Activated naive CD8-positive, alpha-beta T cell (primary cell): ENCODE data around the gene RASD1.

Source experiments
- H3K27ac Mint-ChIP-seq: one replicate; pipeline ENCODE4 v1.8.0; 2021; ENCODE audit warnings: mixed read lengths
- H3K27me3 Mint-ChIP-seq: one replicate; pipeline ENCODE4 v1.8.0; 2021; ENCODE audit warnings: mixed read lengths
- H3K36me3 Mint-ChIP-seq: one replicate; pipeline ENCODE4 v1.8.0; 2021; ENCODE audit warnings: mixed read lengths
- H3K4me1 Mint-ChIP-seq: one replicate; pipeline ENCODE4 v1.8.0; 2021; ENCODE audit warnings: low read depth, mixed read lengths
- H3K4me3 Mint-ChIP-seq: one replicate; pipeline ENCODE4 v1.8.0; 2021; ENCODE audit warnings: mild to moderate bottlenecking, mixed read lengths
- H3K9me3 Mint-ChIP-seq: one replicate; pipeline ENCODE4 v1.8.0; 2021; ENCODE audit warnings: low read depth, mixed read lengths

Gene RASD1

GRCh38 chr17:17518014-17518413, 21.8 kb upstream of the RASD1 start:
- Mint-ChIP-seq H3K27me3 (no peaks in the 10 kb centered on the region), H3K36me3 (no peaks in the 10 kb centered on the region), H3K27ac (no peak overlapping the region), H3K4me1 (no peaks in the 10 kb centered on the region), H3K9me3 (no peaks in the 10 kb centered on the region), H3K4me3 (no peak overlapping the region)

- Mint-ChIP-seq H3K9me3 (no peaks in the 10 kb centered on the region), H3K36me3 (no peaks in the 10 kb centered on the region), H3K27me3 (no peaks in the 10 kb centered on the region), H3K4me1 (no peaks in the 10 kb centered on the region), H3K27ac (no peak overlapping the region), H3K4me3 (no peak overlapping the region)
Observed at GRCh38 chr17:17516941-17517720, 20.9 kb upstream of the RASD1 start.

- no peak overlapping the region for H3K27ac Mint-ChIP-seq
- no peaks in the 10 kb centered on the region for H3K36me3 Mint-ChIP-seq
- H3K4me3 Mint-ChIP-seq, result no peak overlapping the region
- H3K9me3 Mint-ChIP-seq, result no peaks in the 10 kb centered on the region
- no peaks in the 10 kb centered on the region for H3K27me3 Mint-ChIP-seq
- no peaks in the 10 kb centered on the region for H3K4me1 Mint-ChIP-seq
Observed at GRCh38 chr17:17515934-17516930, 20.0 kb upstream of the RASD1 start.

- H3K36me3 Mint-ChIP-seq, result no peaks in the 10 kb centered on the region
- no peaks in the 10 kb centered on the region for H3K9me3 Mint-ChIP-seq
- H3K4me1 Mint-ChIP-seq, result no peaks in the 10 kb centered on the region
- H3K27me3 Mint-ChIP-seq, result no peaks in the 10 kb centered on the region
- no peak overlapping the region for H3K4me3 Mint-ChIP-seq
- H3K27ac Mint-ChIP-seq, result no peak overlapping the region
Observed at GRCh38 chr17:17514993-17515933, 19.1 kb upstream of the RASD1 start.

- Mint-ChIP-seq H3K9me3 (no peaks in the 10 kb centered on the region), H3K27ac (no peak overlapping the region), H3K36me3 (no peaks in the 10 kb centered on the region), H3K4me3 (no peak overlapping the region), H3K4me1 (no peaks in the 10 kb centered on the region), H3K27me3 (no peaks in the 10 kb centered on the region)
Observed at GRCh38 chr17:17514361-17514992, 18.3 kb upstream of the RASD1 start.

GRCh38 chr17:17513626-17514025, 17.4 kb upstream of the RASD1 start:
- Mint-ChIP-seq H3K9me3 (no peaks in the 10 kb centered on the region), H3K36me3 (no peaks in the 10 kb centered on the region), H3K27ac (no peak overlapping the region), H3K27me3 (no peaks in the 10 kb centered on the region), H3K4me1 (no peaks in the 10 kb centered on the region), H3K4me3 (no peak overlapping the region)

- Mint-ChIP-seq H3K9me3 (no peaks in the 10 kb centered on the region), H3K4me3 (no peak overlapping the region), H3K36me3 (no peaks in the 10 kb centered on the region), H3K4me1 (no peaks in the 10 kb centered on the region), H3K27ac (no peak overlapping the region), H3K27me3 (no peaks in the 10 kb centered on the region)
Observed at GRCh38 chr17:17512866-17513265, 16.7 kb upstream of the RASD1 start.

- no peaks in the 10 kb centered on the region for H3K27me3 Mint-ChIP-seq
- no peaks in the 10 kb centered on the region for H3K9me3 Mint-ChIP-seq
- no peak overlapping the region for H3K27ac Mint-ChIP-seq
- H3K4me1 Mint-ChIP-seq, result no peaks in the 10 kb centered on the region
- H3K36me3 Mint-ChIP-seq, result no peaks in the 10 kb centered on the region
- no peak overlapping the region for H3K4me3 Mint-ChIP-seq
Observed at GRCh38 chr17:17511881-17512858, 16.0 kb upstream of the RASD1 start.

GRCh38 chr17:17511293-17511741, 15.1 kb upstream of the RASD1 start:
- H3K27ac Mint-ChIP-seq, result no peak overlapping the region
- no peaks in the 10 kb centered on the region for H3K9me3 Mint-ChIP-seq
- H3K27me3 Mint-ChIP-seq, result no peaks in the 10 kb centered on the region
- H3K4me1 Mint-ChIP-seq, result no peaks in the 10 kb centered on the region
- no peak overlapping the region for H3K4me3 Mint-ChIP-seq
- no peaks in the 10 kb centered on the region for H3K36me3 Mint-ChIP-seq

GRCh38 chr17:17510456-17511292, 14.5 kb upstream of the RASD1 start:
- Mint-ChIP-seq H3K27ac (no peak overlapping the region), H3K4me1 (no peaks in the 10 kb centered on the region), H3K9me3 (no peaks in the 10 kb centered on the region), H3K4me3 (no peak overlapping the region), H3K36me3 (no peaks in the 10 kb centered on the region), H3K27me3 (no peaks in the 10 kb centered on the region)

GRCh38 chr17:17509601-17510425, 13.6 kb upstream of the RASD1 start:
- Mint-ChIP-seq H3K4me3 (no peak overlapping the region), H3K27me3 (no peaks in the 10 kb centered on the region), H3K36me3 (no peaks in the 10 kb centered on the region), H3K9me3 (no peaks in the 10 kb centered on the region), H3K4me1 (no peaks in the 10 kb centered on the region), H3K27ac (no peak overlapping the region)
